Stimulated activated CD8-positive, alpha-beta memory T cell treated with anti-CD3 and anti-CD28 coated beads, Interleukin-7, amount 100 ng/mL, for 1 hour (primary cell): ENCODE results near the gene PIEZO2.

ENCODE experiments used
- DNase-seq, 2 donors: peaks; one replicate each; pipeline ENCODE4 v3.0.0-alpha.2; 2020; ENCODE audit warnings: low read depth in 2 of 2

Gene PIEZO2

GRCh38 chr18:11064727-11065460 is 84.5 kb downstream of the PIEZO2 start:
- DNase-seq, result no peak

DNA sequence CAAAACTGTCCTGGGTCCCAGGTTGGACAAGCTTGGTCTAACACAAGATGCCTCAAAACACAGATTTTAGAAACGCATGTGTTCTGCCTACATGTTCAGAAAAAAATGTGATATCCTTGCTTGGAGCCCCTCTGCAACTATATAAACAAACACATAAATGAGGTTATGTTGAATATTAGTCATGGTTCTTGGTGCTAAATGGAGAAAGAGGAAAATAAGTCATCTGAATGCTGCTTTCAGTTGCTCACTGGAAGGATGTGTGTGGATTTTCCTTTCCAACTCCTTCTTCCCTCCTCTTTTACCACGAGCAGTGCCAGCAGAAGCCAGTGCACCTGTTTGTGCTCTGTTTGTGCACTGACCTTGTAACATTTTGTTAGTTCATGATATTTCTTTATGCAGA is 85.3 kb downstream of the PIEZO2 start:
- DNase-seq, result no peak

DNA sequence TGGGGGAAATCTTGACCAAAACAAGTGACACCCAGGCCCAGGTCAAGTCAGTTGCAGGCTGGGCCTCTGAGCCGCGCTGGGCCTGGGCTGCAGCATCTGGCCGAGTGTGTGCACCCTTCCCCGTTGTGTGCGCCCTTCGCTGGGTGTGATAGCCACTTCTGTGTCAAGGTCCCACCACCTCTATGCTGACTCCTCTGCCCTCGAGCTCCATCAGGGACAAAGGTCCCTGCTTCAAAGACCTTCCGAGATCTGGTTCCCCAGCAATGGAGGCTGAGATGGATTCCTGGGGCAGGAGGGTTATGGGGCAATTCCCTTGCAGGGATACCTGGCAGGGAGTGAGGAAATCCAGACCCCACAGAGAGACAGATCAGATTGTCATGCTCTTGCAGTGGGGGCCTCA is 93.6 kb downstream of the PIEZO2 start:
- no peak for DNase-seq

- no peak for DNase-seq
These were observed 94.9 kb downstream of the PIEZO2 start for GRCh38 chr18:11054497-11054896.

DNA sequence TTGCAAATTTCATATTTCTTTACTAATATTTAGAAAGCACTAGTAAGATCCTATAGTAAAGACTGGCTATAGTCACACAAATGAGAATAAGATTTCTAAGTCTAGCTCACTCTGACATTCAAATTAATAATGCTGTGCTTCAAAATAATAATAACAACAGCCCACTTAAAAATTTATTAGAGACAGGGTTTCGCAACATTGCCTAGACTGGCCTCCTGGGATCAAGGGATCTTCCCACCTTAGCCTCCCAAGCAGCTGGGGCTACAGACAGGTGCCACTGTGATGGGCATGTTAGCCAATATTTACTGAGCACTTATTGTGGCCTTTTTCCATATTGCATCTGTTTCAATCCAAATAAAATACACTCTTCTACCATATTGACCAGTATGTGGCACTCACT is 96.1 kb downstream of the PIEZO2 start:
- DNase-seq, result no peak

DNA sequence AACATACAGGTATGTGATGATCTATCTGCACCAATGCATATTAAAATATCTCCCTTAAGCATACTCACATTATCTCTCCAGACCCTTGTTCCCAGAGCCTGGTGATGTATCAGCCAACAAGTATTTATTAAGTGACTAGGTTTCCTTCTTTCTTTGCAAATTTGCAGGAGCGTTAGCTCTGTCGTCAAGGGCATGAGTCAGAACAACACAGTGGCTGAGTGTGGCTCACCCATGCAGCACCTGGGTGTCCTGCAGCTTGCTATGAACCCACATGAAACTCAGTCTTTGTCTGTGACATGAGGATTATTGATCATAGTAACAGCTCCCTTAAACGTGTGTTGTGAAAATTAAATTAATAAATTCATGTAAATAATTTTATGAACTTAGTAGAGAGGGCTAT is 96.6 kb downstream of the PIEZO2 start:
- DNase-seq, result no peak

- no peak for DNase-seq
These were observed 97.9 kb downstream of the PIEZO2 start for GRCh38 chr18:11051462-11051861.

- DNase-seq, result no peak
These were observed 98.4 kb downstream of the PIEZO2 start for GRCh38 chr18:11050966-11051365.

DNA sequence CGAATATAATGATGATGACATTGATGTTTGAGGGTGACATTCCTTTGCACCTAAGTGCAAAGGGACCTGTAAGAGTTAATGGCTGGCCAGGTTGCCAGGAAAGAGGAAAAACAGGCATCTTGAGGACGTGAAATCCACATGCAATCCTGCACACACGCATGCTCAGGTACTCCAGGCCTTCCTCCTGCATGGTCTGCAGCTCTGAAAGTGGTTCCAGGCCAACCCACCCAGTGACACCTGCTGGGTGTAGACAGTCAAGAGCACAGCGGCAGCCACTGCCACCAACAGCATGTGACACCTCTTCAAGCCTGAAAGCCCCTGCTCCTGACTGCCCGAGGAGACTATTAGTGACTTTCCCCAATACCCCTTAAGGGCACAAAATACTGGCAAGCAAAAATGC is 101.6 kb downstream of the PIEZO2 start:
- no peak for DNase-seq

- no peak for DNase-seq
These were observed 102.2 kb downstream of the PIEZO2 start for GRCh38 chr18:11047156-11047555.

GRCh38 chr18:11046140-11046539 is 103.2 kb downstream of the PIEZO2 start:
- no peak for DNase-seq

DNA sequence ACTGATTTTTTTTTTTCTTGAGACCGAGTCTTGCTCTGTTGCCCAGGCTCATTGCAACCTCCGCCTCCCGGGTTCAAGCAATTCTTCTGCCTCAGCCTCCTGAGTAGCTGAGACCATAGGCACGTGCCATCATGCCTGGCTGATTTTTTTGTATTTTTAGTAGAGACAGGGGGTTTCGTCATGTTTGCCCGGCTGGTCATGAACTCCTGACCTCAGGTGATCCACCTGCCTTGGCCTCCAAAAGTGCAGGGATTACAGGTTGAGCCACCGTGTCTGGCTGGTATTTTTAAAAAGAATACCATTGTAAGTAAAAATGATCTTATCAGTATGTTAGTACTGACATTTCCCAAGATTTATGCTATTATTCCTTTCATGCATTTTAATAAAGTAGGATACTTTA is 105.7 kb downstream of the PIEZO2 start:
- no peak for DNase-seq

DNA sequence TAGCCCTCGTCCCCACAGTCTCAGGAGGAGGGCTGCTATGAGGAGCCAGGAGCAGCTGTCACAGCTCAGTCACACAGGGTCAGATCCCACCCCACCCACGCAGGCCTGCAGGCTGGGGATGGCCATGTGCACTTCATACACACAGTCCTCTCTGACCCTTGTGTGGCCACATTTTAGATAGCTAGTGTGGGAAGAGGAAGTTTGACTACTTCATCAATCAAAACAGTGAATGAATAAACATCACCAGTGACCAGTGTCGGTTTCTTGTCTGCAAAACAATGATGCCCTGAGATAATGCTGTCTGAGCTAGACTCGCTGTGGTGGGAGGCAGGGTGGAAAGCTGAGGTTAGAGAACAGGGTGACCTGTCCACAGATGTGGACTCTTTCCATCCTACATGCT is 107.1 kb downstream of the PIEZO2 start:
- DNase-seq, result no peak

DNA sequence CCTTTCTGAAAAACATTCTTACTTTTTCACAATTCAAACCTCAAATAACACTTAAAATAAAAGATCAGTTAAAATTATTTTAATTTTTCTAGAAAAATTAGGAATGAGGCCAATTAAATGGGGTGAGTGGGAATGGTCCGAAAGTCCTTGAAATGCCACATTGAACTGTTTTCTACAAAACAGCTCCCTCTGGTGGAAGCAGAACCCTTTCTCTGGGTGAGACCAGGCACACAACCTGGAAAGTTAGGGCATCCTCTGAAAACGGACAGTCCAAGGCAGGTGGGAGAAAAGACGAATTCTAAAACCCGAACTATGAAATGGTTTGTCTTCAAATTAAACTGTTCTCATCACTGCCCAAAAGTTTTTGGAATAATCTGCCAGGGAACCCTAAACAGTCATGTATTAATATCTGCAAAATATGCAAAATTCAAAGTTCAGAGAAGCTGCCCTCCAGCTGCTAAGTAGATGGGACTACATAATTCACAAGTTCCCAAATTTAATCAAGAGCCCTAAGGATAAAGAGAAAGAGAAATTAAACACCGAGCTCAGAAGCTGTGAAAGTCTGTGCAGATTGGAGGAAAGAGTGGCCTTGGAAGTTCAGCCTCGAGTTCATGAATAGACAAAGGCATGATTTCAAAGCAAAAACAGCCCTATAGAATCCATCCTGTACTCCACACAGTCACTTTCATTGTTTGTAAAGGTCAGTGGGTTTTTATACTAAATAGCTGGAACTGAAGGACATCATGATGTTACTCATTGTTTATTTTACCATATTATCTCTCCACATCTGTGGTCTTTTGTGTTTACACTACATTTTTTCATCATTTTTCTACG is 108.3 kb downstream of the PIEZO2 start:
- DNase-seq, result no peak

DNA sequence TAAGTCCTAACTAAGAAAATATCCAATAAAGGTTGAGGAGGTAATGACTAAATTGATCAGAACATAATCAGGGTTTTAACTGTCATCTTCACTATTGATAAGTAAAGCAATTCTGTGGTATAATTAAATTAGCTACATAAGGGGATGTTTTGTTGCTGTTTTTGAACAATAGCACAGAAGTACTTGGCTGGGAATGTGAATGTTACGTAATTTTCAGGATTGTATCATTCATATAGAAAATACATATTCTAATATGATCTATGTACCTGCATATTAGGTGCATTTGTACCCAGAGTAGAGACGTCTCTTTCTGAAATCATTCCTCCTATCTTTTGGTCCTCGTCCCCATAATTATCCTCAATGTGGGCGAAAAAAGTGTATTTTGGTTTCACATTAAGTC is 109.0 kb downstream of the PIEZO2 start:
- no peak for DNase-seq

DNA sequence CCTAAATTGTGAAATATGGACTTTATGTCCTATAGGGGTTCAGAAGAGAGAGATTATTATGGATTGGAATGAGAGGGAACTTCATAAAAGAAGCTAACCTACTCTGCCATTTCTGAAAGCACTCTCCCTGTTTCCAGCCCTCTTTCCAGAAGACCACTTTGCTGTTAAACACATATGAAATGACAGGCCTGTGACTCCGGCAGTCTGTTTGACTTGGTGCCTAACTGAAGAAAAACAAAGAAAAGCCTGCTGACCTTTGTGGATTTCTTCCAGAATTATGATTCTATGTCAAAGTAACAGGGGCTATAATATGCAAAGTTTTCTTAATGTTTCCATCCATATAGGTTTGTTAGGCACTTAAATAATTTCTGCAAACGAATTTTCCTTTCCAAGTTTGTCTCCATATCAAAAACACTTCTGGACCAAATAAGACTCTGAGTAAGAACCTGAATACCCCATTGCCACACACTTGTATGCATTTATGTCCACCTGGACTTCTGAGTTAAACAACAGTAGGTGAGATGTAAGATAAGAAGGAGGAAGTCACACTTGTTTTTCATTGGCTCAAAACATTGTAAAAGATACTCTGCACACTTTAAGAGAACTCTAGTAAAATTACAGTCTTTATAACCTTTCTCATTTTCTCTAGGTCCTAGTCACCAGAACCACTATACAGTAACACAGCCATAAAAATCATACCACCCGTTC is 111.7 kb downstream of the PIEZO2 start:
- DNase-seq, result no peak

- DNase-seq, result no peak
These were observed 113.4 kb downstream of the PIEZO2 start for GRCh38 chr18:11035814-11036495.

DNA sequence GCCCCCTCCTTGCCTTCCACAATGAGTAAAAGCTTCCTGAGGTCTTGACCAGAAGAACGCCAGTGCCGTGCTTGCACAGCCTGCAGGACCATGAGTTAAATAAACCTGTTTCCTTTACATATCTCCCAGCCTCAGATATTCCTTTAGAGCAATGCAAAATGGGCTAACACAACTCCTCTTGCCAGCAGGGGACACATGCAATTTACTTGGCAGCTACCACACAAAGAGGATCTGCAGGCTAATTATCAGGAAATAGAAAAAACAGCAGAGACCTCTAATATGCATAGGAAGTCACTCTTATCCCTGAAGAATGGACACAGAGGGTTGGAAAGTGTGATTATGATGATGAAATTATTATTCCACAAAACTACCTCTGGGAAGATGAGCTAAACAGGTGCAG is 114.0 kb downstream of the PIEZO2 start:
- DNase-seq, result no peak

DNA sequence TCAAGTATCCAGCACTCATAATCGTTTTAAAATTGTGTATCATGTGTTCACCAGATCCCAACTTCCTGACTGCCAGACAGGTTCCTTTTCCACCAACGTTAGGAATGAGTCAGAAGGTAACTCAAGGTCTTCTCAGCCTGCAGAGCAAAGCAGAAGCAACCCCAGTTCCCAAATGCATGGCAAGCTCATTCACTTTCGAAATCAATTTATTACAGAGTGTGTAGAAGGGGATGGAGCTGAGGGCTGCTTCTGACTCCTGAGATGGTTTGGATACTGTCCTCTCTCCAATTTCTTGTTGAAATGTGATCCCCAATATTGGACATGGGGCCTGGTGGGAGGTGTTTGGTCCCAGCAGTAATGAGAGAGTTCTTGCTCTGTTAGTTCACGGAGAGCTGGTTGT is 114.5 kb downstream of the PIEZO2 start:
- DNase-seq, result no peak

DNA sequence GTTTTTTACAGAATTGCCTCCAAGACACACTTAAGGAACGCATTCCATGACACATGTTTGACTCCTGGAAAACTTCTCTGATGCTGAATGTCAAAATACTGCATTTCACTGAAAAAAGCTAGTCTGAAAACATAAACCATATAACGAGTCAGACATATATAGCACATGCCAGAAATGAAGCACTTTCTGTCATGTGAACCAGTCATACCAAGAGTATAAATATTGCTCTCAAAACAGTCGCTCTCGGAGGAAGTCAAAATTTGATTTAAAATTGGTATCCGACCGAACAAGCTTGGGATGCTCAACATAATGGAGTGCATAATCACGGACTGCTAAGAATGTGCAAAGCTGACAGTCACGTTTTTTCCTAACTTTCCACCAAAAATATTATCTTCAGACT is 115.9 kb downstream of the PIEZO2 start:
- DNase-seq, result no peak

GRCh38 chr18:11031966-11032365 is 117.4 kb downstream of the PIEZO2 start:
- no peak for DNase-seq

- DNase-seq, result no peak
These were observed 120.3 kb downstream of the PIEZO2 start for GRCh38 chr18:11029021-11029420.
